Ovary (tissue), 3 donors: Measurements from ENCODE around the gene RBBP7.

Experiments used
- CTCF ChIP-seq, 3 donors: fragments of 450-650 bp in 2 of 3; fragments of 200-600 bp in 1 of 3; IDR thresholded peaks; one replicate each; pipeline versions ENCODE4 v1.5.1 to v1.8.0; 2016 to 2022; ENCODE audit warnings: antibody characterized with exemption in 3 of 3, mild to moderate bottlenecking in 1 of 3
- POLR2A ChIP-seq: fragments of 450-650 bp; IDR thresholded peaks from one replicate; pipeline ENCODE4 v1.6.1; 2017; ENCODE audit warnings: antibody characterized with exemption, mild to moderate bottlenecking, moderate library complexity
- donor health status: DM: no; HTN: no; CAD: no.

GRCh38 chrX:16807976-16808542 lies 62.1 kb downstream of the RBBP7 start:
- no peak for TF ChIP-seq CTCF (IDR thresholded peaks at IDR 0.05)
- no peak for TF ChIP-seq POLR2A
